ENCODE measurements around the gene ATP6AP1.

The ATP6AP1 gene

DNA sequence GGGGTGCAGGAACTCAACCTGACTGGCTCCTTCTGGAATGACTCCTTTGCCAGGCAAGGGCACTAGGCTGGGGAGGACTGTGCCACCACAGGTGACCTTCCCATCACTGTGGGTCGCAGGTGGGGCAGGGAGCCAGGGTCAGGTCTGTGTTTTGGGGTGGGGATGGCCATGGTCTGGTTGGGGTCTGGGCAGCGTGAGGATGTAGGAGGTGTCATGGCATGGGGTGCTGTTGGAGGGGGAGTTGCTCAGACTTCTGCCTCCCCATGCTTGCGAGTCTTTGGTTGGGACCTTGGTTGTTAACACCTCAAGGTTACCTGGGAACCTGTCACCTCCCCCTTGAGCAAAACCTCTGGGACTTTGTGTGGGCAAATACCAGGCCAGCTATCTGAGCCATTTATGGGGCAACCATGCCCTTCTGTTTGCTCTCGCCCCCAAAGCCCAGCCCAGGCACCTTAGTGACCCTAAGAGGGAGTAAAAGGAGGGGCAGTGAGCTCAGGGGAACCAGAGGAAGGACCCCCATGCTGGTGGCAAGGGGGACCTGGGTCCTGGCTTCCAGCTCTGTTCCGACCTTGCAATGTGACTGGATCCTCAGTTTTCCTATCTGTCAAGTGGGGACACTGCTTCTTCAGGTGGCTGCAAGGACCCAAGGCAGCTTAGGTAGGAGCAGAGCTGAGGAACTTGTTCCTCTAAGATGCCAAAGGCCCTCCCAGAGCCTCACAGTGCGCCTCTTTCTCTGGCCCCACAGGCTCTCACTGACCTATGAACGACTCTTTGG, 6.1 kb downstream of the ATP6AP1 start:
- DNase-seq (ENCODE audit: low read depth) = no peak
- H3K4me3 ChIP-seq (ENCODE audit: low read depth, low read length) = no peak overlapping the region
- TF ChIP-seq, protein P1, sequence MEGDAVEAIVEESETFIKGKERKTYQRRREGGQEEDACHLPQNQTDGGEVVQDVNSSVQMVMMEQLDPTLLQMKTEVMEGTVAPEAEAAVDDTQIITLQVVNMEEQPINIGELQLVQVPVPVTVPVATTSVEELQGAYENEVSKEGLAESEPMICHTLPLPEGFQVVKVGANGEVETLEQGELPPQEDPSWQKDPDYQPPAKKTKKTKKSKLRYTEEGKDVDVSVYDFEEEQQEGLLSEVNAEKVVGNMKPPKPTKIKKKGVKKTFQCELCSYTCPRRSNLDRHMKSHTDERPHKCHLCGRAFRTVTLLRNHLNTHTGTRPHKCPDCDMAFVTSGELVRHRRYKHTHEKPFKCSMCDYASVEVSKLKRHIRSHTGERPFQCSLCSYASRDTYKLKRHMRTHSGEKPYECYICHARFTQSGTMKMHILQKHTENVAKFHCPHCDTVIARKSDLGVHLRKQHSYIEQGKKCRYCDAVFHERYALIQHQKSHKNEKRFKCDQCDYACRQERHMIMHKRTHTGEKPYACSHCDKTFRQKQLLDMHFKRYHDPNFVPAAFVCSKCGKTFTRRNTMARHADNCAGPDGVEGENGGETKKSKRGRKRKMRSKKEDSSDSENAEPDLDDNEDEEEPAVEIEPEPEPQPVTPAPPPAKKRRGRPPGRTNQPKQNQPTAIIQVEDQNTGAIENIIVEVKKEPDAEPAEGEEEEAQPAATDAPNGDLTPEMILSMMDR (conservative IDR thresholded peaks at IDR 0.05; ENCODE audit: low read depth, low read length) = no peak

DNA sequence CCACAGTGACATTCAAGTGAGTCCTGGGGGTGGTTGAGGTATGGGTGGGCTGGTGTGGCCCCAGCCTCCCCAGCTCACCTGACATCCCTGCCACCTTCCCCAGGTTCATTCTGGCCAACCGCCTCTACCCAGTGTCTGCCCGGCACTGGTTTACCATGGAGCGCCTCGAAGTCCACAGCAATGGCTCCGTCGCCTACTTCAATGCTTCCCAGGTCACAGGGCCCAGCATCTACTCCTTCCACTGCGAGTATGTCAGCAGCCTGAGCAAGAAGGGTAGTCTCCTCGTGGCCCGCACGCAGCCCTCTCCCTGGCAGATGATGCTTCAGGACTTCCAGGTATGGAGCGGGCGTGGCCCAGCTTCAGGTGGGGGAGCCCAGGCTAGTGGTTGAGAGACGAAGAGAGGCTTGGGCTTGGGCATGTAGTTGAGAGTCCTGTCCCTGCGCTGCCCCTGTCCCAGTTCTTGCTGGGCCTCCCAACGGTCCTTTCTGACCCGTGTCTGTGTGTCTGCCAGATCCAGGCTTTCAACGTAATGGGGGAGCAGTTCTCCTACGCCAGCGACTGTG, 6.8 kb downstream of the ATP6AP1 start:
- TF ChIP-seq, protein P1 (conservative IDR thresholded peaks at IDR 0.05; ENCODE audit: low read depth, low read length) = no peak
- no peak for DNase-seq (ENCODE audit: low read depth)
- H3K4me3 ChIP-seq (ENCODE audit: low read depth, low read length) = no peak overlapping the region

DNA sequence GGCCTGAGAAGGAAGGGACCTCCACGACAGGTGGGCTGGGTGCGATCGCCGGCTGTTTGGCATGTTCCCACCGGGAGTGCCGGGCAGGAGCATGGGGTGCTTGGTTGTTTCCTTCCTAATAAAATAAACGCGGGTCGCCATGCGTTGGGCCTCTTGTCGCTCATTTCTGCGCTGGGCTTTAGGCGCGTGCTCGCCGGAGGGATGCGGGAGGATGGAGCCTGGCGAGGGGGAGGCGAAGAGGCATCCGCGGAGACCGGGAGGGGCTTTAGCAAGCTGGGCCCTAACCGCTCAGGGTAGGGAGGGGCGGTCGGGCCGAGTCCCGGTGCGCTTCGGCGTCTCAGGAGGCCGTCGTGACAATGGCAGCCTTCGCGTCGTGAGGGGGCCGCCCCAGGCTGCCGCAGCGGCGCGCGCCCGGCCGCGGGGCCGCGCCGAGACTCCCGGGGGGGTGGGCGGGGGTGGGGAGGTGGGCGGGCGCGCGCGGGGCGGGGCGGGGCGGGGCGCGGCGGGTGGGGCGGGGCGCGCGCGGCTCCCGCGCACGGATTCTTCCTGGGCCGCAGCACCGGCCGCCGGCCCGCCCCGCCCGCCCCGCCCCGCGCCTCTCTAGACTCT, 8.0 kb downstream of the ATP6AP1 start:
- H3K4me3 ChIP-seq (ENCODE audit: low read depth, low read length) = peak overlapping the region; percentile 72
- DNase-seq (ENCODE audit: low read depth) = no peak
- TF ChIP-seq, protein P1 (conservative IDR thresholded peaks at IDR 0.05; ENCODE audit: low read depth, low read length) = no peak

DNA sequence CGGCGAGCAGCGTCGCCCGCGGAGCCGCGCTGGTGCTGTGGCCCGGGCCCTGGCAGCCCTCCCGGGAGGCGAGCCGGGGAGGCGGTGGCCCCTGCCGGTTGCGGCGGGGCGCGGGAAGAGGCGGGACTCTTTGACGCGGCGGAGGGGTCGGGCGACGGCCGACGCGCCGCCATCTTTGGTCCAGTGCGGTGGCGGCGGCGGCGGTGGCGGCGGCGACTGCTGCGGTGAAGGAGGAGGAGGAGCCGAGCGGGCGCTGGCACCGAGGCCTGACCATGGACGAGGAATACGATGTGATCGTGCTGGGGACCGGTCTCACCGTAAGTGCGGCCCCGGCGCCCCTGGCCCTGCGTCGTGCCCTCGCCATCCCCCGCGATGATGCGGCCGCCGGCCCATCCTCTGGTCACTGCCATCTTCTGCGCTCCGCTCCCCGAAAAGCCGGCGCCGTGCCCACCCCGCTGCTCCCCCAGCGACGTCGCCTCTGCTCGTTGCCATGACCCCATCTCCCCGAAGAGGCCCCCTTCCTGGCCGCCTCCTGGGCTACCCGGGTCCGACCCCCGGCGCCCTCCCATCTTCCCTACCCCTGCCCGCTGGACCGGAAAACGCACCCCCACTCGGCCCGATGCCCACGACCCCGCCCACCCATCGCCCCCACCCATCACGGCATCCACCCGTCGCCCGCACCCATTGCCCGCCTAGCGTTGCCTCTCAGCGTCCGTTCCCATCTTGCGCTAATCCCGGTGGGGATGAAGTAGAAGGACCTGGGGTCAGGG, 8.7 kb downstream of the ATP6AP1 start, which contains the start of gene GDI1:
TSS of gene GDI1 (plus strand) at position 172 of the 770 bp plus-strand sequence. CDS start at position 273, 101 bp downstream.
- no peak for DNase-seq (ENCODE audit: low read depth)

DNA sequence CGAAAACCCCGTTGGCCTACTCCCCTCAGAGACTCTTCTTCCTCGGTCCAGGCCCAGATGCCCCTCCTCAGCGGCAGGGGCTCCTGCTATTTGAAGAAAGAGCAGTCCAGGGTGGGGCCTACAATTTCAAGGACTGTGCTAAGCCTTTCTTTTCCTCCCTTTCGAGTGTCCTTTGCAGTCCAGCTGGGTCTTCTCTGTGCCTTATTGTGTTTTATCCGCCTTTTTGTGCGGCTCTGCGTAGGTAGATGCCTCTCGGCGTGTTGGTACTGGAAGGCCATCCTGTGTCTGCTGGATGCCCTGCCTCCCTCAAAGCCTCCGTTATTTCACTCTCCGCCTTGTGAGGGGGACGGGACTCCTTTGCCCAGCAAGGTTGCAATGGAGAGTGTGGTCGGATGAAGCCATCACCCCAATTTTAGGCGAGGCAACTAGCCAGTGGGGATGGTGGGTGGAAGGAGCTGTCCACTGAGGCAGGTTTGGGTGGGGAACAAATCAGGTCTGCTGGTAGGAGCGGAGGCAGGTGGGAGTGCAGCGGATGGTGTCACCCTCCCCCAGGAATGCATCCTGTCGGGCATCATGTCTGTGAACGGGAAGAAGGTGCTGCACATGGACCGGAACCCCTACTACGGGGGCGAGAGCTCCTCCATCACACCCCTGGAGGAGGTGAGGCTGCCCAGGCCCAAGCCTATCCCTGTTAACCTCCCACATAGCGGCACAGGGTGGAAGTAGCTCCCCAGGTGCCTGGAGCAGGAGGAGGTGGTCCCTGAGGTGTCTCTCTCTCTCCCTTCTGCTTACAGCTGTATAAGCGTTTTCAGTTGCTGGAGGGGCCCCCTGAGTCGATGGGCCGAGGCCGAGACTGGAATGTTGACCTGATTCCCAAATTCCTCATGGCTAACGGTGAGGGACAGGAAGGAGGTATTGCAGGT, 9.8 kb downstream of the ATP6AP1 start:
- TF ChIP-seq, protein P1 (conservative IDR thresholded peaks at IDR 0.05; ENCODE audit: low read depth, low read length) = no peak
- DNase-seq (ENCODE audit: low read depth) = no peak
- peak overlapping the region; percentile 72 for H3K4me3 ChIP-seq (ENCODE audit: low read depth, low read length)

More for the DNA sequence above, 8.7 kb downstream of the ATP6AP1 start, which contains the start of gene GDI1:
- TF ChIP-seq, protein P1 (conservative IDR thresholded peaks at IDR 0.05; ENCODE audit: low read depth, low read length) = no peak
- peak within 1 kb of the TSS; percentile 72 for H3K4me3 ChIP-seq (ENCODE audit: low read depth, low read length)

DNA sequence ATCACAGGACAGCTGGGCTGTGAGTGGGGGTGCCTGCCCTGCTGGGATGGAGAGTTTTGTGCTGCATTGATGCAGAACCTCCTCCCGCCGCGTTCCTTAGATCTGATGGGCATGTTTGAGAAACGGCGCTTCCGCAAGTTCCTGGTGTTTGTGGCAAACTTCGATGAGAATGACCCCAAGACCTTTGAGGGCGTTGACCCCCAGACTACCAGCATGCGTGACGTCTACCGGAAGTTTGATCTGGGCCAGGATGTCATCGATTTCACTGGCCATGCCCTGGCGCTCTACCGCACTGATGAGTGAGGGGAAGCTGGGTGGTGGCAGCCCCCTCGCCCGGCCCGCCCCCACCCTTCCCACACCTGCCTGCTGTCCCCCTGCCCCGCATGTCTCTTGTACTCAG, 11.4 kb downstream of the ATP6AP1 start:
- H3K4me3 ChIP-seq (ENCODE audit: low read depth, low read length) = no peak overlapping the region
- TF ChIP-seq, protein P1 (conservative IDR thresholded peaks at IDR 0.05; ENCODE audit: low read depth, low read length) = no peak
- no peak for DNase-seq (ENCODE audit: low read depth)
